ENCODE results near the gene VWA1.

The VWA1 gene

DNA sequence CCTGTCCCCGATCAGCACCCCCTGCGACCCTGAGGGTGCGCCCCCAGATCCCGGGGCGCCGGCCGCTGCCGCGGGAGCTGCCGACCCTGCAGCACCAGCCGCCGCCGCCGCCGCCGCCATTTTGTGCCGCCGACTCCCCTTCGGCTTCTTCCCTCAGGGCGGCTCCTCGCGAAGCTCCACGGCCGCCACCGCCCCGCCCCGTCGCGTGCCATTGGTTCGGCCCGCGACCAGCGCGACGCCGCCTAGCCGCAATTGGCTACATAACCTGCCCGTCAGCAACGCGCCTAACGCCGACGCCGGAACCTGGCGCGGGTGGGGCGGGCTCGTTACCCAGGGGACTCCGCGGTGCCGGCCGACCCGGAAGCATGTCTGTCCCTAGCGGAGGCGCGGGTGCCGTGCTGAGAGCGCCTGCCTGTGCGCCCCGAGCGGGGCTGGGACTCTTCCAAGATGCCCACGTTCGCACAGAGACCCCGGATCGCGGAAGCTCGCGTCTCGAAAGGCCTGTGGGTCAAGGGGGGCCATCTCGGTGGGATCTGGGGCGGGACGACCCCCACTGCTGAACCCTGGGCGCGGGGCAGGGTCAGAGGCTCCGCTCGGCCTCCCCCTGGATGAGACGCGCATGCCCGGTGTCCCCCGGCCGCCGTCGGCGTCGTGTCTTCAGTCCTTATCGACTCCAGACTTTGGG lies 36.2 kb upstream of the VWA1 start, which contains the start of gene CCNL2:
Gene CCNL2, minus strand, starts transcription at position 149 of the 685 bp plus-strand sequence. Its CDS starts 29 bp downstream, at position 120.
- peak within 1 kb of the TSS; percentile 96 for H3K4me3 ChIP-seq (IDR thresholded peaks at IDR 0.05; ENCODE audit: insufficient read depth, low read depth, low read length)
- TF ChIP-seq, protein P1, sequence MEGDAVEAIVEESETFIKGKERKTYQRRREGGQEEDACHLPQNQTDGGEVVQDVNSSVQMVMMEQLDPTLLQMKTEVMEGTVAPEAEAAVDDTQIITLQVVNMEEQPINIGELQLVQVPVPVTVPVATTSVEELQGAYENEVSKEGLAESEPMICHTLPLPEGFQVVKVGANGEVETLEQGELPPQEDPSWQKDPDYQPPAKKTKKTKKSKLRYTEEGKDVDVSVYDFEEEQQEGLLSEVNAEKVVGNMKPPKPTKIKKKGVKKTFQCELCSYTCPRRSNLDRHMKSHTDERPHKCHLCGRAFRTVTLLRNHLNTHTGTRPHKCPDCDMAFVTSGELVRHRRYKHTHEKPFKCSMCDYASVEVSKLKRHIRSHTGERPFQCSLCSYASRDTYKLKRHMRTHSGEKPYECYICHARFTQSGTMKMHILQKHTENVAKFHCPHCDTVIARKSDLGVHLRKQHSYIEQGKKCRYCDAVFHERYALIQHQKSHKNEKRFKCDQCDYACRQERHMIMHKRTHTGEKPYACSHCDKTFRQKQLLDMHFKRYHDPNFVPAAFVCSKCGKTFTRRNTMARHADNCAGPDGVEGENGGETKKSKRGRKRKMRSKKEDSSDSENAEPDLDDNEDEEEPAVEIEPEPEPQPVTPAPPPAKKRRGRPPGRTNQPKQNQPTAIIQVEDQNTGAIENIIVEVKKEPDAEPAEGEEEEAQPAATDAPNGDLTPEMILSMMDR (conservative IDR thresholded peaks at IDR 0.05; ENCODE audit: low read depth, low read length): peak; percentile 49
- peaks cover 41% of the 10 kb centered on the region for H3K4me1 ChIP-seq (ENCODE audit: low read depth, poor library complexity, severe bottlenecking)
- H3K27me3 ChIP-seq (ENCODE audit: insufficient read depth, low read depth): no peaks in the 10 kb centered on the region
- peak within 1 kb of the TSS; percentile 94 for H3K4me2 ChIP-seq
- H2AFZ ChIP-seq (ENCODE audit: low read depth): peak within 1 kb of the TSS; percentile 70
- H3K9ac ChIP-seq: peak within 1 kb of the TSS; percentile 90
- H3K27ac ChIP-seq: peak within 1 kb of the TSS; percentile 60
- H4K20me1 ChIP-seq (ENCODE audit: insufficient read depth): no peaks in the 10 kb centered on the region
- peaks cover 74% of the 10 kb centered on the region for H3K79me2 ChIP-seq (ENCODE audit: insufficient read depth, low read depth)
- H3K36me3 ChIP-seq (ENCODE audit: insufficient read depth): peaks cover 16% of the 10 kb centered on the region; the same call in 1 of the 2 replicates

DNA sequence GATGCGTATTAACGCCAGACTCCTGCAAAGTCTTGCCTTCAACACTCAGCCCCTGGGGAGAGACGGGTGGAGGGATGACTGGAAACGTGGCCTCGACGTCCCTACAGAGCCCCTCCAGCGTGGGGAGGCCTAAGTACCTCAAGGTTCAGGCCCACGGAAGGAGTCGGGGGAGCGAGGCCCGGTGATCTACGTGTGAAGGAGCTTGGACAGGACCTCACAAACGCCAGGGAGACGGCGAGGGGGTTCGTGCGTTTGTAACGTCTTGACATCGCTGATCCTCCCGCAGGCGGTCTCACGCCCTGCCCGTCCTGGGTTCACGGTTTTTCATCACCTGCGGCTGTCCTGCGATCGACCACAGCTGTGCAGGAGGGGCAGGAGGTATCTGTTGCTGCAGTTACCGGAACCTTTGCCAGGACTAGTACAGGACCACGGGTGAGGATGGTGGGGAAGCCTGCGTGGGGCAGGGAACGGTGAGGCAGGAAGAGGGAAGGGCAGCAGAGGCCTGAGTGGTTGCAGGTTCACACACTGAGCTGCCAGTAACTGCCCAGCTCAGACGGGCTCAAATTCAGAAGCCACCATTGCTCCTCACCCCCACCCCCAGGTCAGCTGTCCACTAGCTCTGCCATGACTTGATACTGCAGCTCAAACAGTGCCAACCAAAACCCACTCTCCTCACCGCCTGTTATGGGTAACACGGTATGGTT lies 35.5 kb upstream of the VWA1 start:
- Histone ChIP-seq H2AFZ (ENCODE audit: low read depth) (peak overlapping the region; percentile 37; the same call in 1 of the 2 replicates), H3K36me3 (ENCODE audit: insufficient read depth) (peaks cover 11% of the 10 kb centered on the region; the same call in 1 of the 2 replicates)
- TF ChIP-seq, protein P1 (conservative IDR thresholded peaks at IDR 0.05; ENCODE audit: low read depth, low read length): no peak; the same call in 1 of the 2 replicates

DNA sequence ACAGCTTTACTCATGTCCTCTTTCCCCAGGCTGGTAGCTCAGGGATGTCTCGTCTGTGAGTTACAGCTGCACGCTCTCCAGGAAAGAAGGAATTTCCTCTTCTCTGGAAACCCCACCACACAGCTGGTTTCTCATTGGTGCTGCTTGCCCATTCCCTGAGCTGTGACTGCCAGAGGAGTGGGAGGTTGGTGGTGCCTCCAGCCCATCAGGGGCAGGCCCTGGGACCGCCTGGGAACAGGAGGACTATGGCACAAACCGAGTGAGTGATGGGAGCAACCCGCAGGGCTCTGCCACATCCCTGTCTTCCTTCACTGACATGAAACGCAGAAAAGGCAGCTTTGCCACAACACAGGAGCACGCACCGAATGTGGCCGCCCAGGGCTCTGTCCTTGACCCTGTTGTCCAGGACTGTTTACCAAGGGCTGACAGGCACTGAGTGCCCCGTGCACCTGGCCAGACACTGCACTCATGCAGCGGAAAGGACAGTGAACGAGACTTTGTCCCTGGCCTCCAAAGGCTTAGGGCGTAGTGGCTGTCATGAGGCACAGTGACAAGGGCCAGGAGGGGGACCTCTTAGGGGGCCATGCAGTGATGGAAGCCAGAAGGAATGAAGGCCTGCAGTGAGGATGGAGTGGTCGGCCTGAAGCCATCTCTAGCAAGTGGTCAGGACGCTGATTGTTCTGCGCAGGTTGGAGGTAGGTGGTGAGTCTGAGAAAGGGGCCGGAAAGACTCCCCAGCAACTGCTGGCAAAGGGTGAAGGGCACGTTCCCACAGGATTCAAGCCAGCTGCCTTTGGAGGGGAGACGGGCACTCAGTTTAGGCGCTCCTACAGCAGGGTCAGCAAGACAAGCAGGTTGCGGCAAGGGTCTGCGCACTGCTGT lies 34.7 kb upstream of the VWA1 start:
- Histone ChIP-seq H3K4me1 (ENCODE audit: low read depth, poor library complexity, severe bottlenecking) (peaks cover 47% of the 10 kb centered on the region), H3K36me3 (ENCODE audit: insufficient read depth) (peaks cover 14% of the 10 kb centered on the region; the same call in 1 of the 2 replicates), H2AFZ (ENCODE audit: low read depth) (no peak overlapping the region), H3K4me2 (peak overlapping the region; percentile 83), H3K9ac (peak overlapping the region; percentile 90; the same call in 1 of the 2 replicates), H3K4me3 (IDR thresholded peaks at IDR 0.05; ENCODE audit: insufficient read depth, low read depth, low read length) (peak overlapping the region; percentile 93), H3K27ac (peak overlapping the region; percentile 43; the same call in 1 of the 2 replicates), H4K20me1 (ENCODE audit: insufficient read depth) (no peaks in the 10 kb centered on the region), H3K27me3 (ENCODE audit: insufficient read depth, low read depth) (no peaks in the 10 kb centered on the region), H3K79me2 (ENCODE audit: insufficient read depth, low read depth) (peaks cover 76% of the 10 kb centered on the region)
- TF ChIP-seq, protein P1 (conservative IDR thresholded peaks at IDR 0.05; ENCODE audit: low read depth, low read length): no peak

More for the DNA sequence above, 35.5 kb upstream of the VWA1 start:
- Histone ChIP-seq H3K79me2 (ENCODE audit: insufficient read depth, low read depth) (peaks cover 74% of the 10 kb centered on the region), H3K4me3 (IDR thresholded peaks at IDR 0.05; ENCODE audit: insufficient read depth, low read depth, low read length) (peak overlapping the region; percentile 93), H3K9ac (peak overlapping the region; percentile 90), H3K4me1 (ENCODE audit: low read depth, poor library complexity, severe bottlenecking) (peaks cover 42% of the 10 kb centered on the region), H4K20me1 (ENCODE audit: insufficient read depth) (no peaks in the 10 kb centered on the region), H3K27me3 (ENCODE audit: insufficient read depth, low read depth) (no peaks in the 10 kb centered on the region), H3K4me2 (peak overlapping the region; percentile 83), H3K27ac (peak overlapping the region; percentile 43)

DNA sequence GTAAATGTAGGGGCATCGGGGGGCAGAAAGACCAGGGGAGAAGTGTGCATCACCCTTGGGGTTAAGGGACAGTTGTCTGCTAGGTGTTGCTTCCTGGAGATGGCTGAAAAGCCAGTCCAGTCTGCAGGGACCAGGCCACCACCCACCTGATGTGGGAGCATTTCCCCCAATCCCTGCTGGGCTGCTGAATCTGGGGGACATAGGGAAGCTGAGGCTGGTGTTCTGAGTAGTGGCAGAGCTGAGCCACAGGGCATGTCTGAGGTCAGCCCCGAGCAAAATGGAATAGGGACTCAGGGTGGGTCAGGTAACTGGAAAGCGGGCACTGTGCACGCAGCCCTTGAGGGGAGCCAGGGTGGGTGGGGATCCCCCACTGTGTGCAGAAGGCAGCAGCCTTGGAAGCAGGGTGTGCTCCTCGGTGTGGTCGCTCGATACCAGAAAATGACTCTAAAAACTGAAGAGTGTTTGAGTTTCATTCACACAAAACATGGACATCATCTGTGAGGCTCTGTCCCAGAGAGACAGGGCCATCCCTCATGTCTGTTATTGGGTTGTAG lies 34.0 kb upstream of the VWA1 start:
- no peak overlapping the region for H3K27ac ChIP-seq
- TF ChIP-seq, protein P1 (conservative IDR thresholded peaks at IDR 0.05; ENCODE audit: low read depth, low read length): no peak
- H3K4me3 ChIP-seq (IDR thresholded peaks at IDR 0.05; ENCODE audit: insufficient read depth, low read depth, low read length): no peak overlapping the region
- peaks cover 49% of the 10 kb centered on the region for H3K4me1 ChIP-seq (ENCODE audit: low read depth, poor library complexity, severe bottlenecking)
- peaks cover 76% of the 10 kb centered on the region for H3K79me2 ChIP-seq (ENCODE audit: insufficient read depth, low read depth)
- no peaks in the 10 kb centered on the region for H4K20me1 ChIP-seq (ENCODE audit: insufficient read depth)
- H3K9ac ChIP-seq: no peak overlapping the region
- H2AFZ ChIP-seq (ENCODE audit: low read depth): no peak overlapping the region
- no peaks in the 10 kb centered on the region for H3K27me3 ChIP-seq (ENCODE audit: insufficient read depth, low read depth)
- peaks cover 19% of the 10 kb centered on the region; the same call in 1 of the 2 replicates for H3K36me3 ChIP-seq (ENCODE audit: insufficient read depth)
- H3K4me2 ChIP-seq: peak overlapping the region; percentile 83; the same call in 1 of the 2 replicates
